Peyer's patch (tissue), 4 donors: ENCODE measurements around the gene LDLRAD3.

Experiments
- POLR2A ChIP-seq, 2 donors: fragments of 450-650 bp; IDR thresholded peaks; one replicate each; pipeline ENCODE4 v1.5.1; 2017; ENCODE audit warnings: antibody characterized with exemption in 2 of 2, mild to moderate bottlenecking in 2 of 2, moderate library complexity in 2 of 2
- TF ChIP-seq, protein P1 (sequence below), 6 experiments: fragments of 450-650 bp in 4 of 6; fragments of 200-600 bp in 2 of 6; sonication (generic) in 1 of 6; IDR thresholded peaks; one replicate each; pipeline ENCODE4 v1.5.1; 2017 to 2019; ENCODE audit warnings: antibody characterized with exemption in 6 of 6, mild to moderate bottlenecking in 3 of 6, moderate library complexity in 1 of 6

DNA sequence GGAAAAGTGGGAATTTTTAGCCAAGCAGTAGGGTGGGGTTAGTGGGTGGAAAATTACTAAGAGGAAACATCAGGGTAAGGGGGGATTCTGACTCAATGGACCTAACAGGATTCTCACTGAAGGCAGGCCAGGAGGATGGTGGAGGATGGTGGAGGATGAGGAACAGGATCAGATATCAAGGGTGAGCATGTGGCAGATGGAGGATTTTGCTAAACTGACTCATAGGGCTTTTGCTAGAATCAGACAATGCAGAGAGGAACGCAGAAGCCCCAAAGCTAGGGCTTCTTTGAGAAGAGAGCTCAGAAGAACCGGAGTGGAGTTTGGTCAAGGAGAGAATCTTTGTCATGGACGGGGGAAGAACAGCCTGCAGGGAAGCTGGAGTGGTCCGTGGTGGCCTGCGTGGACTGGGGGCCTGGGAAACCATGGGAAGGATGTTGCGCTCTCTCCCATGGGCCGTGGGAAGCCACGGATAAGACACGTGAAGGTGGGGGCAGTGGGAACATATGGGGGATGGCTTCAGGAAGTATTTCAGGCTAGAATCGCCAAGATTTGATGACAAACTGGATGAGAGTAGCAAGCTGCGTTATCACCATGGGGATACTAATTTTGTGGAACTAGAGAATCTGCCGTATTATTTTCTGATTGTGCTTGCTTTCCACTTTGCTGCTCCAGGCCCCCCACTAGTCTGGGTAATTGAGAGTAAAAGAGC is 165.2 kb downstream of the LDLRAD3 start:
- TF ChIP-seq, protein P1, sequence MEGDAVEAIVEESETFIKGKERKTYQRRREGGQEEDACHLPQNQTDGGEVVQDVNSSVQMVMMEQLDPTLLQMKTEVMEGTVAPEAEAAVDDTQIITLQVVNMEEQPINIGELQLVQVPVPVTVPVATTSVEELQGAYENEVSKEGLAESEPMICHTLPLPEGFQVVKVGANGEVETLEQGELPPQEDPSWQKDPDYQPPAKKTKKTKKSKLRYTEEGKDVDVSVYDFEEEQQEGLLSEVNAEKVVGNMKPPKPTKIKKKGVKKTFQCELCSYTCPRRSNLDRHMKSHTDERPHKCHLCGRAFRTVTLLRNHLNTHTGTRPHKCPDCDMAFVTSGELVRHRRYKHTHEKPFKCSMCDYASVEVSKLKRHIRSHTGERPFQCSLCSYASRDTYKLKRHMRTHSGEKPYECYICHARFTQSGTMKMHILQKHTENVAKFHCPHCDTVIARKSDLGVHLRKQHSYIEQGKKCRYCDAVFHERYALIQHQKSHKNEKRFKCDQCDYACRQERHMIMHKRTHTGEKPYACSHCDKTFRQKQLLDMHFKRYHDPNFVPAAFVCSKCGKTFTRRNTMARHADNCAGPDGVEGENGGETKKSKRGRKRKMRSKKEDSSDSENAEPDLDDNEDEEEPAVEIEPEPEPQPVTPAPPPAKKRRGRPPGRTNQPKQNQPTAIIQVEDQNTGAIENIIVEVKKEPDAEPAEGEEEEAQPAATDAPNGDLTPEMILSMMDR (IDR thresholded peaks at IDR 0.05): no peak
- TF ChIP-seq POLR2A (IDR thresholded peaks at IDR 0.05): no peak
